Measurements from ENCODE around the gene SREBF2. TPM values are rescaled to one million over a fixed set of nuclear protein-coding genes. Genes with fewer than 3 reads are reported as not detected.

Gene SREBF2
- total RNA-seq, 1 donor from 2014 or later: 65.5 TPM

DNA sequence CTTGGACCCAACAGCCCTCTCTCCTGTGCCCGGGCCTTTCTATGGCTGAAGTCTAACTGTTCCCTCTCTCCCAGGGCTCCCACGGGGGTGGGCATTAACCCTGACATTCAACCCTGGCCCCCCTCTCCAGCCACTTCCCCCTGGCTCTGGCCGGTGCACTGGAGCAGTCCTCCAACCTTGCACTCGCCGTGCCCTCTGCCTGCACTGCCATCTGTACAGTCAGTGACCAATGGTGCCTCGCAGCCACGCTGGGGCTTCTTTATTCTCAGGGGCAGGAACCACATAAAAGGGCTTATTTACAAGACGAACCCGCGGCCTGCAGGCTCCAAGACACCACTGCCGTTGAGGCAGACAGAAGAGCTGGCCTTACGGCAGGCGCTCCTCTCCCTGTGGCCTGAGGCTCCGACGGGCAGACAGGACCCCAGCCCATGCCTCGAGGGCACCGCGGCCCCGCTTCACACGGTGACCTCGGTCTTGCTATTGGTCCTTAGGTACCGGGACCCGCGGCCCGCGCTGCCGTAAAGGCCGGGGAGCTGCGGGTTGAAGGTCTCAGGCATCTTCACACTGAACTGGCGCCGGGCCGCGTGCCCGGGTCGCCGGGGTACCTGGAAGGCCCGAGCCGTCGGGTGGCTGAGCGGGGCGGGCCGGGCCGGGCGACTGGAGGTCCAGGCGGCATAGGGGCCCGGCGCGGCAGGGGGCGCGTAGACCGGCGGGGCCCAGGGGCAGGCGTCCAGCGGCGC, 76.6 kb downstream of the SREBF2 start:
- DNase-seq: no peak

DNA sequence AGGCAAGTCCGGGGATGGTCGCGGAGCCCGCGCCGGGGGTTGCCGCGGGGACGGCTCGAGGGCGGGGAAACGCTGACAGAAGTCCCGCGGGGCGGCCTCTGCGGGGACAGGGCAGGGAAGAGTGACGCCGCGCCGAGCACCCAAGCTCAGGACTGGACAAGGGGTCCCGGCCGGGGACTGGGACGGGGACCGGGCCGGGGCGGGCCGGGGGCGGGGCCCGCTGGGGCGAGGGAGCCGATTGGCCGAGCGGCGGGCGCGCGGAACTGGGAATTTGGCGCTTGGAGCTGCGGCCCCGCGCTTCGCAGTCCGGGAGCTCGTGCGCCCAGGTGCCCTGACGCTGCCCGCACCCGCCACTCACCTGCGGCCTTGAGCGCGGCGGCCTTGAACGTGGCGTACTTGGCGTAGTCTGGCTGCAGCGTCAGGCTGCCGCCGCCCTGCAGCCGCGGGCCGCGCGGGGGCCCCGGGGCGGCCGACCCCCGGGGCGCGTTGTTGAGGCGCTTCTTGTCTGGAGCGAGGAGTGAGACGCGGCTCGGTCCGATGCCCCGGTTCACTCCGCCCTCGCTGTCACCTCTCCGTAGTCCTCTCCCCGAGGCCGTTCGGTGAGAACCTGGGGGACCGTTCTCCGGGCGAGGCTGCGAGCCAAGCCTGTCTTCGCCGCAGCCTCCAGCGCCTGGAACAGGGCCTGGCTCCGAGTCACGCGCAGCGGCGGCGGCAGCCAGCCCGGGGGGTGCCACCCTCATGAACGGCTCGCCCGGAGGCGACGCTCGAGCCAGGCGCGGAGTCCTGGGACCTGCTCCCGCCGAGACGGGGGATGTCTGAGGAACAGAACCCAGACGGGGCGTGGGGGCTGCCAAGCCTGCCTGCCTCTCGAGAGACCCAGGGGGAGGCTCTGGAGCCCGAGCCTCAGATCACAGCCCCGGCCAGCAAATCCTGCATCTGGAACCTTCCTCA, 77.4 kb downstream of the SREBF2 start:
- no peak for DNase-seq

GRCh38 chr22:41911001-41911611, 78.2 kb downstream of the SREBF2 start:
- DNase-seq: no peak

DNA sequence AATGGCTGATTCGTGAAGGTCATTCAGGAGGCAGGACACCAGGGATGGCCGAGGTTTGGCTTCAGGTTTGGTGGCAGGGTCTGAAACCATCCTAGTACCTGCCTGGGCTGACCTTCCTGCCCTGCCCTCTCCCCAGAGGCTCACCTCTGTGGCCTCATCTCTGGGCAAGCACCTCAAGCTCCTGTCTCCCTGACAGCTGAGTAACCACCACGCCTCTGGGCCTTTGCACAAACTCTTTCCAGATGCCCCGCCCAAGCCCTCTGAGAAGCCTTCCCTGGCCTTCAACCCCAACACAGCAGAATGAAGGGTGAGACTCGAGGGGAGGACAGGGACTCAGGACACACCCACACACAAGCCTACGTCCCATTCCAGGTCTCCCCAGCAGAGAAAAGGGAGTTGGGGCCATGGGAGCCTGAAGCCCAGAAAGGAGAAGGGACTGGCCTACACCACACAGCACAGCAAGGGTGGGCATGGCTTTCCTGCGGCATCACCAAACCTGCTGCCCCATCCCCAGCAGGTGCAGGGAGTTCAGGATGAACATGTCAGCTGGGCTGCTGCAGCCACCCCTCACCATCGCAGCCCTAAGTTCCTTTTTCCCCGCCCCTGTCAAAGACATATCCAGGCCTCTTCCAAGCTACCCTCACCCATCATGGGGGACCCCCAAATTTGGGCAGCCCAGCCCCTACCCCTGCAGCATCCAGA, 79.6 kb downstream of the SREBF2 start:
- no peak for DNase-seq

- DNase-seq: no peak
Measured at GRCh38 chr22:41913040-41913719, 80.3 kb downstream of the SREBF2 start.

GRCh38 chr22:41913842-41914534, 81.1 kb downstream of the SREBF2 start:
- DNase-seq: no peak

- DNase-seq: no peak
Measured at GRCh38 chr22:41914611-41915034, 81.7 kb downstream of the SREBF2 start.

GRCh38 chr22:41915035-41915785, 82.3 kb downstream of the SREBF2 start, which contains the start of gene SHISA8:
Gene SHISA8, minus strand, starts transcription at chr22:41915074. Its CDS starts 407 bp downstream, at chr22:41914667.
- no peak for DNase-seq

- no peak for DNase-seq
Measured at GRCh38 chr22:41915786-41916493, 83.0 kb downstream of the SREBF2 start.

- no peak for DNase-seq
Measured at GRCh38 chr22:41916745-41917358, 83.9 kb downstream of the SREBF2 start.

DNA sequence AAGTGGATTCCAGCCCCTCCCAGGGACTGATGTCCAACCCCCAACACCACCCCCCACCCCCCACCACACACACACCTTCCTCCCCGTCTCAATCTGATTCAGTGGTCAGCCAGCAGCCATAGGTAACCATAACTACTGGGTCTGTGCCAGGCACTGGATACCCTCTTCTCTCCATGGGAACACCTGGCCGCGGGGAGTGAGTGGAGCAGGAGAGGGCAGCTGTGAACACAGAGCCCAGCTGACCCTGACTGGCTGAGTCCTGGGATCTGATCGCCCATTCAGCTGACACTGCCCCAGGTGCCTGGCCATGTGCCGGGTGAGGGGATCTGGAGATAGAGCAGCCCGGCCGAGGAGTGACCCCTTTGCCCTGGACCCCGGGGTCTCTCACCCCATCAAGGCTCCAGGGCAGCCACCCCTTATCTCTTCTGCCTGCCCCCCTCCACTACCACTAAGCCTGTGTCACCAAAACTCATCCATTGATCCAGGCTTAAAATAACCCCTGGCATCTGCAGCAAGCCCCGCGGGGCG, 84.5 kb downstream of the SREBF2 start:
- DNase-seq: no peak

DNA sequence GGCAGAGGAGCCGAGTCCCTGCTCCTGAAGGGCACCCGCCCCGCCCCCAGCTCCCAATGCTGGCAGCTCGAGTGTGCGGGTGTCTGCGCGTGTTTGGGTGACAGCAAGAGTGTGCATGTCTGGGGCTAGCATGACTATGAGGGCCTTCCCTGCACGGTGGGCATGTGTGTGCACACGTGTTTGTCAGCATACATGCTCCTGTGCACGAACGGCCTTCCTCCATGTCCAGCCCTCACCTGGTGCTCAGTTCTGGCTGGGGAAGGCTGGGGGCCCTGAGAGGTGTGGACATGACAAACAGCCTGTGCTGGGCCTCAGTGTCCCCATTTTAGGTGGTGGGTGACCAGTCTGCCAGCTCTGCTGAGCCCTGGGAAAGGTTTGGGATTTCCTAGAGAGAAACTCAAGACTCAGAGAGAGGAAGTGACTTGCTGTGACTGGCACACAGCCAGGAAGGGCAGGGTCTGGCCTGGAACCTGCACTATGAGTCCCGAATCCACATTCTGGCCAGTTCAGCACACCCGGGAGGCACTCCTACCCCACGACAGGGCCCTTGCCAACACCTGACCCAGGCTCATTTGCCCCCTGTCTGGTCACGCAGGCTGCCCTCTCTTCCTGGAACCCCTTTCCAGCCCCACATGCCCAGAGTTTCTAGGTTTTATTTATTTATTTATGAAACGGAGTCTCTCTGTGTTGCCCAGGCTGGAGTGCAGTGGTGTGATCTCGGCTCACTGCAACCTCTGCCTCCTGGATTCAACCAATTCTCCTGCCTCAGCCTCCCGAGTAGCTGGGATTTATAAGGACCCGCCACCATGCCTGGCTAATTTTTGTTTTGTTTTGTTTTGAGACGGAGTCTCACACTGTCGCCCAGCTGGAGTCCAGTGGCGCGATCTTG, 85.2 kb downstream of the SREBF2 start:
- DNase-seq: no peak

DNA sequence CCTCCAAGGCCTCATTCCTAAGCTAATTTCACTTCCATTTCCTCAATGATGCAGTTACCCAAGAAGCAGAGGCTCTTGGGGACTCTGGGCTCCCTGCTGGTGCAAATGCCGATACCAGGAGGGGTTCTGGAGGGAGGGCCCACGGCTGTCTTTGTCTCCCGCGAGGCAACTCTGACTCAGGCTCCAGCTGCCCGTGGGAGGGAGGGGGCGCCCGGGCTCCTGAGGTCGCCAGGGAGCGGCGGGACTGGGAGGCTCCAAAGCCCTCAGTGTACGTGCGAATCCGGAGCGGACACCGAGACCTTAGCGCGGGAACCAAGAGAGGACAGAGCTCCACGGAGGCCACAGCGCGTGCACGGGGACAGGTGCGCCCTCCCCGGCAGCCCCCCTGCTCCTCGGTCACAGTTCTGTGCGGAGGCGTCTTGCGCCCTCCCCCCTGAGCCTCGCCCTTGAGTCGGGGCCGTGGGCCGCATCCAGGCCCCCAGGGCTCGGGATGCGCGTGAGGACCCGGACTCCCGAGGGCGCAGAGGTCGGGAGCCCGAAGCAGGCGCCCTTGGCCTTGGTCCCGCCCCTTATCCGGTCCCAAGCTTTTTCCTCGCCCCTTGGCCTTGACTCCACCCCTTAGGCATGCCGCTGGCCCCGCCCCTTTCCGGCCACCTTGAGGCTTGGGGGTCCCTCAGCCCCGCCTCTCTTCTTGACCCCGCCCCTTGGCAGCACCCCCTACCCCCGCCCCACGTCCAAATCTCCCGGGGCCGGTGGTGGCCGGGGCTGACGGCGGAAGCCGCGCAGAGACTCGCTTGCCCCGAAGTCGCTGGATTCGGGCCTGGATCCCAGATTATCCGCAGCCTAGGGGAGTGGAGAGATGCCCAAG, 86.7 kb downstream of the SREBF2 start:
- DNase-seq: no peak

DNA sequence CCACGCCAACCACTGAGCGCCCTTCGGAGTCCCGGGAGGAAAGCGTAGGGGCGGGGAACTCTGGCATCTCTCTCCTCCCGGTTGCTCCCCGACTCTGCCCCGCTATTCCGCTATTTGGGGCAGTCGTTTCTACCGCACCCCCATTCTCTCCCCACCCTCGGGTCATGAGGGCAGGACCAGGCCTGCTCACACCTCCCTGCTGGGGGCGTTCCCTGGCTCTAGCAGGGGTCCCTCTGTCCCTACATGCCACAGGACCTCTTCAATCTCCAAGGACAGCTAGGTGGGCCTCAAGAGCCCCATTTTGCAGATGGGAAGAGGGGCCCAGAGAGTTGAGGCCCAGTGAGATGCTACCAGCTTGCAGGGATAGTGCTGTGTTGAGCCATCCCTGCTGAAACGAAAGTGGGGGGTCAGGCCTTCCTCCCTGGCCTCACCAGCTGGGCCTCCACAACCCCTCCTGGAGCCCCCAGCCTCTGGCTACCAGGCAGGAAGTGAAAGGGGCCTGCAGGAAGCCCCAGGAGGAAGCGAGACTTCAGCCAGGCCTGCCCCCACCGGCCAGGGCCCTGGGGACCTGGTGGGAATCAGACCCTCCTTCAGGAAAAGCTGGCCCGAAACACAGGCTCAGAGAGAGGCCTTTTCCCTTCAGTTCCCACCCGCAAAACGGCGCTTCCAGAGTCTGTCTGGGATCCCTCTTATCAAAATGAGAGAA, 87.5 kb downstream of the SREBF2 start:
- DNase-seq: no peak

DNA sequence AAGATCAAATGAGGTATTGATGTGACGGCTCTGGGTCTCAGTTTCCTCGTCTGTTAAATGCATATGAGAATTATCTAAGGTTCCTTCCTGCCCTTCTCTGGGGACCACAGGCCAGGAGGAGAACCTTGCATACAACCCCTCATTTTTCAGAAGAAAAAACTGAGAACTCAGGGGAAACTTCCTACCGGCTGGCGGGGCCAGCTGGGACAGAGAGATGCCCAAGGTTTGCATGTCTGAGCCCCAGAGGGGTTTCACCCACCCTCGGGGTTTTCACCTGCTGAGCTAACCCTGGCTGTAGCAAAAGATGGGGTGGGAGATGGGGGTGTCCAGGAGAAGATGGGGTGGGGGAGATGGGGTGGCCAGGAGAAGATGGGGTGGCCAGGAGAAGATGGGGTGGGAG, 89.4 kb downstream of the SREBF2 start:
- DNase-seq: no peak
